Sigmoid colon (tissue), 4 donors: Measurements from ENCODE around the gene BRAF.

Experiments used
- POLR2A ChIP-seq, 2 donors: fragments of 450-650 bp; IDR thresholded peaks; one replicate each; pipeline ENCODE4 v1.6.1; 2016; ENCODE audit warnings: antibody characterized with exemption in 2 of 2, mild to moderate bottlenecking in 2 of 2, moderate library complexity in 2 of 2
- POLR2AphosphoS5 ChIP-seq, 4 donors: sonication (generic); formaldehyde crosslinking; IDR thresholded peaks; one replicate each; pipeline ENCODE4 v1.6.1; 2017; ENCODE audit warnings: antibody characterized with exemption in 4 of 4
- TF ChIP-seq, protein P1 (sequence below), 4 experiments: fragments of 450-650 bp in 3 of 4; fragments of 200-600 bp in 1 of 4; IDR thresholded peaks; one replicate each; pipeline ENCODE4 v1.5.1; 2016 to 2019; ENCODE audit warnings: antibody characterized with exemption in 4 of 4, mild to moderate bottlenecking in 3 of 4, moderate library complexity in 2 of 4

DNA sequence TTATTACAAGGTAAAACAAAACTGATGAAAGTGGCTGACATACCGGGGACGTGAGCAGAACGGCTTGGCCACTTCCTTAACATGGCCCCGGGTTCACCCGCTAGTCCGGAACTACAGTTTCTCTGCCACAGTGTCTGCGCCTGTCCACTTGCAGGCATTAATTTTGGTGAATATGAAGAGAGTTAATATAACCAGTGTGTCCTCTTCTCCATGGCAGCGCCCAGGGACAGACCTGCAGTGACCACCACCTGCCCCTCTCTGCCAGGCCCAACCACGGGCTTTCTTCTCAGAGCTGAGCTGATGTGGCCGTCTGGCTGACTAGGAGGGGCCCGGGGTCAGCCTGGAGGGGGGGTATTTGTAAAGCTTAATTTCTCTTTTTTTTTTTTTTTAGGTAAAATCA, 229.3 kb downstream of the BRAF start:
- TF ChIP-seq, protein P1, sequence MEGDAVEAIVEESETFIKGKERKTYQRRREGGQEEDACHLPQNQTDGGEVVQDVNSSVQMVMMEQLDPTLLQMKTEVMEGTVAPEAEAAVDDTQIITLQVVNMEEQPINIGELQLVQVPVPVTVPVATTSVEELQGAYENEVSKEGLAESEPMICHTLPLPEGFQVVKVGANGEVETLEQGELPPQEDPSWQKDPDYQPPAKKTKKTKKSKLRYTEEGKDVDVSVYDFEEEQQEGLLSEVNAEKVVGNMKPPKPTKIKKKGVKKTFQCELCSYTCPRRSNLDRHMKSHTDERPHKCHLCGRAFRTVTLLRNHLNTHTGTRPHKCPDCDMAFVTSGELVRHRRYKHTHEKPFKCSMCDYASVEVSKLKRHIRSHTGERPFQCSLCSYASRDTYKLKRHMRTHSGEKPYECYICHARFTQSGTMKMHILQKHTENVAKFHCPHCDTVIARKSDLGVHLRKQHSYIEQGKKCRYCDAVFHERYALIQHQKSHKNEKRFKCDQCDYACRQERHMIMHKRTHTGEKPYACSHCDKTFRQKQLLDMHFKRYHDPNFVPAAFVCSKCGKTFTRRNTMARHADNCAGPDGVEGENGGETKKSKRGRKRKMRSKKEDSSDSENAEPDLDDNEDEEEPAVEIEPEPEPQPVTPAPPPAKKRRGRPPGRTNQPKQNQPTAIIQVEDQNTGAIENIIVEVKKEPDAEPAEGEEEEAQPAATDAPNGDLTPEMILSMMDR (IDR thresholded peaks at IDR 0.05): no peak
- TF ChIP-seq POLR2AphosphoS5 (IDR thresholded peaks at IDR 0.05) (no peak), POLR2A (IDR thresholded peaks at IDR 0.05) (no peak)
